Measurements from ENCODE around the gene IRGC. TPM values are rescaled to one million over a fixed set of nuclear protein-coding genes. Genes with fewer than 3 reads are reported as not detected.

The IRGC gene
- total RNA-seq, 1 experiment from 2014 or later = not detected

DNA sequence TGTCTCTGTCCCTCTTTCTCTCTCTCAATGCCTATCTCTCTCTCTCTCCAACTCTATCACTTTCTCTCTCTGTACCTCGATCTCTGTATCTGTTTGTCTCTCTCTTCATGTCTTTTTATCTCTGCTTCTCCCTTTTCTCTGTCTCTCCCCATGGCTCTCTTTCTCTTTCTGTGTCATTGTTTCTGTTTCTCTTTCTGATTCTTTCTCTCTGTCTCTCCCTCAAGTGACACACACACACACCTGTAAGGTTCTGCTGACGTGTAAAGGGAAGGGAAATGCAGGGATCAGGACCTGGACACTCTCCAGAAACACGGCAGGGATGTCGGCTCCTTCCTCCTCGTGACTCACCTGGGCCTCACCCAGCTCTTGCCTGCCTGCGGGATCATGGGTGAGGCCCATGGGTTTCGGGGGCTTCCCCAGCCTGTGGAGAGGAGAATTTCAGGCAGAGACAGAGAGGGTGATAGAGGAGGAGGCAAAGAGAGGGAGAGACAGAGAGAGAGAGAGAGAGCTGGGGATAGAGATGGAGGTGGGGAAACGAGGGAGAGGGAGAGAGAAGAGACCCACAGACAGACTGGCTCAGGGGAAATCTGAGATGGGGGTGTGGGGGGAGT is 40.5 kb upstream of the IRGC start:
- Mint-ChIP-seq H3K27ac (ENCODE audit: unreplicated experiment) (peak overlapping the region; percentile 2), H3K4me1 (ENCODE audit: low read depth, unreplicated experiment) (peaks cover 23% of the 10 kb centered on the region), H3K4me3 (ENCODE audit: unreplicated experiment) (no peak overlapping the region), H3K9me3 (ENCODE audit: unreplicated experiment) (no peaks in the 10 kb centered on the region), H3K27me3 (ENCODE audit: insufficient read depth, unreplicated experiment) (peaks cover 3% of the 10 kb centered on the region), H3K36me3 (ENCODE audit: insufficient read depth, unreplicated experiment) (peaks cover 5% of the 10 kb centered on the region)
- Histone ChIP-seq H3K4me3 (ENCODE audit: low read depth, low read length) (no peak overlapping the region), H3K9me3 (no peaks in the 10 kb centered on the region), H3K36me3 (ENCODE audit: control insufficient read depth, insufficient read depth, low read length) (no peaks in the 10 kb centered on the region), H3K27me3 (replicated peaks; ENCODE audit: control insufficient read depth, insufficient read depth, low read length) (no peaks in the 10 kb centered on the region), H3K4me1 (peaks cover 21% of the 10 kb centered on the region)
- BruUV-seq (replicated peaks) = no TSS peak
- intact Hi-C loops (cut with micrococcal nuclease; ENCODE audit: unreplicated experiment) = no loop called here
- TF ChIP-seq, protein P1, sequence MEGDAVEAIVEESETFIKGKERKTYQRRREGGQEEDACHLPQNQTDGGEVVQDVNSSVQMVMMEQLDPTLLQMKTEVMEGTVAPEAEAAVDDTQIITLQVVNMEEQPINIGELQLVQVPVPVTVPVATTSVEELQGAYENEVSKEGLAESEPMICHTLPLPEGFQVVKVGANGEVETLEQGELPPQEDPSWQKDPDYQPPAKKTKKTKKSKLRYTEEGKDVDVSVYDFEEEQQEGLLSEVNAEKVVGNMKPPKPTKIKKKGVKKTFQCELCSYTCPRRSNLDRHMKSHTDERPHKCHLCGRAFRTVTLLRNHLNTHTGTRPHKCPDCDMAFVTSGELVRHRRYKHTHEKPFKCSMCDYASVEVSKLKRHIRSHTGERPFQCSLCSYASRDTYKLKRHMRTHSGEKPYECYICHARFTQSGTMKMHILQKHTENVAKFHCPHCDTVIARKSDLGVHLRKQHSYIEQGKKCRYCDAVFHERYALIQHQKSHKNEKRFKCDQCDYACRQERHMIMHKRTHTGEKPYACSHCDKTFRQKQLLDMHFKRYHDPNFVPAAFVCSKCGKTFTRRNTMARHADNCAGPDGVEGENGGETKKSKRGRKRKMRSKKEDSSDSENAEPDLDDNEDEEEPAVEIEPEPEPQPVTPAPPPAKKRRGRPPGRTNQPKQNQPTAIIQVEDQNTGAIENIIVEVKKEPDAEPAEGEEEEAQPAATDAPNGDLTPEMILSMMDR (IDR thresholded peaks at IDR 0.05; ENCODE audit: insufficient read depth in 1 of 2, low read depth in 1 of 2, low read length in 1 of 2, severe bottlenecking in 1 of 2, unreplicated experiment in 1 of 2) = no peak
- CTCF ChIA-PET = no interaction called here
- POLR2A ChIA-PET = no interaction called here
- peak in 1 of 2 experiments; percentile 46 for DNase-seq

DNA sequence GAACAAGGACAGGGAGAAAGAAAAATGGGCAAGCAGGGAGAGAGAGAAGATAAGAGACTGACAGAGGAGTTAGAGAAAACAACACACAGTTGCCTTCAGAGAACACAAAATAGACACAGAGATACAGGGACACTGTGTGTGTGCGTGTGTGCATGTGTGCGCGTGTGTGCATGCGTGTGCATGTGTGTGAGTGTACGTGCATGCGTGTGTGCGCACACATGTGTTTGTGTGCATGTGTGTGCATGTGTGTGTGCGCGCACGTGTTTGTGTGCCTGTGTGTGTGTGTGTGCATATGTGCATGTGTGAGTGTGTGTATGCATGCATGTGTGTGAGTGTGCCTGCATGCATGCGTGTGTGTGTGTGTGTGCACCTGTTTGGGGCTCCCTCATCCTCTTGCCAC is 40.0 kb upstream of the IRGC start:
- ChIA-PET CTCF (no interaction called here), POLR2A (no interaction called here)
- H3K27ac Mint-ChIP-seq (ENCODE audit: unreplicated experiment) = no peak overlapping the region

DNA sequence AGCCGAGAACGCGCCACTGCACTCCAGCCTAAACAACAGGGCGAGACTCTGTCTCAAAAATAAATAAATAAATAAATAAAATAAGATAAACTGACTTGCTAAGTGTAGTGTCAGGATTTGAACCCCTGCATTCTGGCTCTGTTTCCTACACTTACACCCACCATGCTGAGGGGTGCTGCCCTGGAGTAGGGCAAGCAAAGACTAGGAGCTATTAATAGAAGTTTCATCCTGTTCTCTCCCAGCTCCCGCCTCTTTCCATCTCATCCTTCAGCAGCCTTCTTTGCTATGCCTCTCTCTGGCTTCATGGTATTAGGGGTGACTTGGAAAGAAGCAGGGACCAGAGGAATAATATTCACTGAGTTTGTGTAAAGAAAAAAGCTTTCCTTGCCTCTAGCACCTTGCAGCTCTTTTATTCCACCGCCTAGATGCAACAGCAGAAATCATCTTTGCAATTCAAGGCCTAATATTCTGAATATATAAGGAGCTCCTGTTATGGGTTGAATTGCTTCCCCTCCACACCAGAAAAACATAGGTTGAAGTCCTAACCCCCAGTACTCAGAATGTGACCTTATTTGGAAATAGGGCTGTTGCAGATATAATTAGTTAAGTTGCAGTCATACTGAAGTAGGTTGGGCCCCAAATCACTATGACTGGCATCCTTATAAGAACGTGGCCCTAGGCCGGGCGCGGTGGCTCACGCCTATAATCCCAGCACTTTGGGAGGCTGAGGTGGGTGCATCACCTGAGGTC is 37.2 kb upstream of the IRGC start:
- no peak overlapping the region for H3K4me3 ChIP-seq (ENCODE audit: low read depth, low read length)
- CTCF ChIA-PET = interaction anchor here (0.5 kb wide), 1 partner anchor 146 kb away, joined by 3 read pairs; the partner anchor contains the start of gene ZNF575
- Mint-ChIP-seq H3K36me3 (ENCODE audit: insufficient read depth, unreplicated experiment) (peaks cover 5% of the 10 kb centered on the region), H3K4me3 (ENCODE audit: unreplicated experiment) (no peak overlapping the region), H3K27me3 (ENCODE audit: insufficient read depth, unreplicated experiment) (no peaks in the 10 kb centered on the region), H3K9me3 (ENCODE audit: unreplicated experiment) (no peaks in the 10 kb centered on the region), H3K27ac (ENCODE audit: unreplicated experiment) (no peak overlapping the region), H3K4me1 (ENCODE audit: low read depth, unreplicated experiment) (peaks cover 17% of the 10 kb centered on the region)
- peaks cover 13% of the 10 kb centered on the region for H3K4me1 ChIP-seq
- H3K36me3 ChIP-seq (ENCODE audit: control insufficient read depth, insufficient read depth, low read length) = no peaks in the 10 kb centered on the region
- no peaks in the 10 kb centered on the region for H3K27me3 ChIP-seq (replicated peaks; ENCODE audit: control insufficient read depth, insufficient read depth, low read length)
- TF ChIP-seq, protein P1 (IDR thresholded peaks at IDR 0.05; ENCODE audit: insufficient read depth in 1 of 2, low read depth in 1 of 2, low read length in 1 of 2, severe bottlenecking in 1 of 2, unreplicated experiment in 1 of 2) = no peak
- BruUV-seq (replicated peaks) = no TSS peak
- POLR2A ChIA-PET = interaction anchor here (0.9 to 1.0 kb wide), 2 partner anchors 10 kb away, joined by 3 read pairs; no protein-coding TSS in a partner anchor
- H3K9me3 ChIP-seq = no peaks in the 10 kb centered on the region
- no peak for DNase-seq
- intact Hi-C loops (cut with micrococcal nuclease; ENCODE audit: unreplicated experiment) = no loop called here

More for the DNA sequence above, 40.0 kb upstream of the IRGC start:
- H3K4me3 Mint-ChIP-seq (ENCODE audit: unreplicated experiment) = no peak overlapping the region
- intact Hi-C loops (cut with micrococcal nuclease; ENCODE audit: unreplicated experiment) = no loop called here
- H3K4me1 Mint-ChIP-seq (ENCODE audit: low read depth, unreplicated experiment) = peaks cover 23% of the 10 kb centered on the region
- peaks cover 18% of the 10 kb centered on the region for H3K4me1 ChIP-seq
- no peak for DNase-seq
- no peaks in the 10 kb centered on the region for H3K36me3 ChIP-seq (ENCODE audit: control insufficient read depth, insufficient read depth, low read length)
- TF ChIP-seq, protein P1 (IDR thresholded peaks at IDR 0.05; ENCODE audit: insufficient read depth in 1 of 2, low read depth in 1 of 2, low read length in 1 of 2, severe bottlenecking in 1 of 2, unreplicated experiment in 1 of 2) = no peak
- no peaks in the 10 kb centered on the region for H3K9me3 Mint-ChIP-seq (ENCODE audit: unreplicated experiment)
- BruUV-seq (replicated peaks) = no TSS peak
- H3K9me3 ChIP-seq = no peaks in the 10 kb centered on the region
- H3K4me3 ChIP-seq (ENCODE audit: low read depth, low read length) = no peak overlapping the region
- peaks cover 5% of the 10 kb centered on the region for H3K36me3 Mint-ChIP-seq (ENCODE audit: insufficient read depth, unreplicated experiment)
- H3K27me3 ChIP-seq (replicated peaks; ENCODE audit: control insufficient read depth, insufficient read depth, low read length) = no peaks in the 10 kb centered on the region
- H3K27me3 Mint-ChIP-seq (ENCODE audit: insufficient read depth, unreplicated experiment) = peaks cover 3% of the 10 kb centered on the region
